Fibroblast of lung (primary cell): ENCODE measurements around the gene HMGB2. TPM values are rescaled to one million over a fixed set of nuclear protein-coding genes. Genes with fewer than 3 reads are reported as not detected.

Experiments
- DNase-seq, 2 donors: peaks; one replicate each; pipeline versions ENCODE4 v3.0.0 to v3.0.0-alpha.2; 2010; ENCODE audit warnings: low read depth in 2 of 2
- H2AFZ ChIP-seq: 2 replicates; pipeline ENCODE4 v1.5.1; 2012; ENCODE audit warnings: low read length, control low read depth, inconsistent platforms
- H3K27ac ChIP-seq: 2 replicates; pipeline ENCODE4 v1.5.1; 2011; ENCODE audit warnings: low read length, control low read depth; ENCODE audit not compliant: insufficient read depth
- H3K27me3 ChIP-seq: 2 replicates; pipeline ENCODE4 v1.5.1; 2011; ENCODE audit warnings: mild to moderate bottlenecking, low read length; ENCODE audit not compliant: control insufficient read depth, insufficient read depth
- H3K36me3 ChIP-seq: 2 replicates; pipeline ENCODE4 v1.5.1; 2011; ENCODE audit warnings: low read length; ENCODE audit not compliant: control insufficient read depth, insufficient read depth
- H3K4me1 ChIP-seq: 2 replicates; pipeline ENCODE4 v1.5.1; 2011; ENCODE audit warnings: low read length; ENCODE audit not compliant: control insufficient read depth, insufficient read depth; ENCODE audit errors: extremely low read depth
- H3K4me2 ChIP-seq: 2 replicates; pipeline ENCODE4 v1.5.1; 2011; ENCODE audit warnings: low read length, control low read depth; ENCODE audit not compliant: insufficient read depth; ENCODE audit errors: extremely low read depth
- H3K4me3 ChIP-seq, 4 experiments: fragments of 200-600 bp in 1 of 4; sonication (generic) in 1 of 4; replicated peaks in 1 of 4; 2 replicates each; pipeline ENCODE4 v1.5.1; 2011 to 2016; ENCODE audit warnings: low read length in 4 of 4, low read depth in 3 of 4, mild to moderate bottlenecking in 3 of 4, control low read depth in 2 of 4, inconsistent platforms in 1 of 4, mixed read lengths in 1 of 4; ENCODE audit not compliant: insufficient read depth in 1 of 4; ENCODE audit errors: control extremely low read depth in 1 of 4
- H3K79me2 ChIP-seq: 2 replicates; pipeline ENCODE4 v1.5.1; 2012; ENCODE audit warnings: mild to moderate bottlenecking, low read length, inconsistent platforms; ENCODE audit not compliant: control insufficient read depth, insufficient read depth
- H3K9ac ChIP-seq: 2 replicates; pipeline ENCODE4 v1.5.1; 2011; ENCODE audit warnings: mild to moderate bottlenecking, low read length, control low read depth; ENCODE audit not compliant: insufficient read depth
- H3K9me3 ChIP-seq: 2 replicates; pipeline ENCODE4 v1.5.1; 2012; ENCODE audit warnings: low read depth, low read length; ENCODE audit not compliant: control insufficient read depth, insufficient read depth
- H4K20me1 ChIP-seq: 2 replicates; pipeline ENCODE4 v1.5.1; 2011; ENCODE audit warnings: low read length; ENCODE audit not compliant: control insufficient read depth, insufficient read depth; ENCODE audit errors: extremely low read depth
- EZH2 ChIP-seq: IDR thresholded peaks from 2 replicates; pipeline ENCODE4 v1.5.1; 2012; ENCODE audit warnings: low read length, control low read depth, mild to moderate bottlenecking; ENCODE audit errors: missing control alignments
- polyA plus RNA-seq, 2 donors: library from polyadenylated mRNA; depleted of rRNA in 1 of 2; stranded (reverse) in 1 of 2; unstranded in 1 of 2; fragments of >200 nt; gene quantifications; 2 replicates each; pipeline ENCODE4 v1.2.1, GENCODE V29; 2011 to 2012; ENCODE audit warnings: missing spikeins in 1 of 2
- total RNA-seq: library from RNA; depleted of rRNA; stranded (reverse); fragments of >200 nt; gene quantifications from 2 replicates; pipeline ENCODE4 v1.2.1, GENCODE V29; 2014
- TF ChIP-seq, protein P1 (sequence below), 2 donors: IDR thresholded peaks in 1 of 2; conservative IDR thresholded peaks in 1 of 2; 1 replicate in 1 of 2; 2 replicates in 1 of 2; pipeline ENCODE4 v1.5.1; 2011 to 2012; ENCODE audit warnings: low read length in 2 of 2, control low read depth in 1 of 2, inconsistent platforms in 1 of 2, low read depth in 1 of 2, mild to moderate bottlenecking in 1 of 2

Gene HMGB2
- total and polyA plus RNA-seq, 2 donors (not counting 1 experiment from before 2014, with no cell fraction given): 123 to 183 TPM

DNA sequence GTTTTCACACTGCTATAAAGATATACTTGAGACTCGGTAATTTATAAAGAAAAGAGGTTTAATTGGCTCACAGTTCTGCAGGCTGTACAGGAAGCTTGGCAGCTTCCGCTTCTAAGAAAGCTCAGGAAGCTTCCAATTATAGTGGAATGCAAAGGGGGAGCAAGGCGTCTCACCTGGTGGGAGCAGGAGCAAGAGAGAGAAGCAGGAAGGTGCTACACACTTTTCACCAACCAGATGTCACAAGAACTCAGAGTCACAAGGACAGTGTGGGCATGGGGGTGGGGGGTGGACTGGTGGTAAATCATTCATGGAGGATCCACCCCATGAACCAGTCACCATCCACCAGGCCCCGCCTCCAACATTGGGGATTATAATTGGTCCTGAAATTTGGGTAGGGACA is 22.8 kb downstream of the HMGB2 start:
- TF ChIP-seq EZH2: no peak
- TF ChIP-seq, protein P1, sequence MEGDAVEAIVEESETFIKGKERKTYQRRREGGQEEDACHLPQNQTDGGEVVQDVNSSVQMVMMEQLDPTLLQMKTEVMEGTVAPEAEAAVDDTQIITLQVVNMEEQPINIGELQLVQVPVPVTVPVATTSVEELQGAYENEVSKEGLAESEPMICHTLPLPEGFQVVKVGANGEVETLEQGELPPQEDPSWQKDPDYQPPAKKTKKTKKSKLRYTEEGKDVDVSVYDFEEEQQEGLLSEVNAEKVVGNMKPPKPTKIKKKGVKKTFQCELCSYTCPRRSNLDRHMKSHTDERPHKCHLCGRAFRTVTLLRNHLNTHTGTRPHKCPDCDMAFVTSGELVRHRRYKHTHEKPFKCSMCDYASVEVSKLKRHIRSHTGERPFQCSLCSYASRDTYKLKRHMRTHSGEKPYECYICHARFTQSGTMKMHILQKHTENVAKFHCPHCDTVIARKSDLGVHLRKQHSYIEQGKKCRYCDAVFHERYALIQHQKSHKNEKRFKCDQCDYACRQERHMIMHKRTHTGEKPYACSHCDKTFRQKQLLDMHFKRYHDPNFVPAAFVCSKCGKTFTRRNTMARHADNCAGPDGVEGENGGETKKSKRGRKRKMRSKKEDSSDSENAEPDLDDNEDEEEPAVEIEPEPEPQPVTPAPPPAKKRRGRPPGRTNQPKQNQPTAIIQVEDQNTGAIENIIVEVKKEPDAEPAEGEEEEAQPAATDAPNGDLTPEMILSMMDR (conservative IDR thresholded peaks at IDR 0.05 in 1 of 2, IDR thresholded peaks at IDR 0.05 in 1 of 2; ENCODE audit: low read depth in 1 of 2, low read length in 2 of 2): no peak
- no peak overlapping the region for H3K27ac ChIP-seq
- no peak overlapping the region for H3K4me2 ChIP-seq
- H2AFZ ChIP-seq: no peak overlapping the region
- no peaks in the 10 kb centered on the region for H4K20me1 ChIP-seq
- H3K27me3 ChIP-seq: no peaks in the 10 kb centered on the region
- H3K36me3 ChIP-seq: peaks cover 2% of the 10 kb centered on the region
- no peak for DNase-seq
- H3K9me3 ChIP-seq: no peaks in the 10 kb centered on the region
- H3K9ac ChIP-seq: no peak overlapping the region
- no peaks in the 10 kb centered on the region for H3K79me2 ChIP-seq
- no peak overlapping the region for H3K4me3 ChIP-seq
- no peaks in the 10 kb centered on the region for H3K4me1 ChIP-seq

DNA sequence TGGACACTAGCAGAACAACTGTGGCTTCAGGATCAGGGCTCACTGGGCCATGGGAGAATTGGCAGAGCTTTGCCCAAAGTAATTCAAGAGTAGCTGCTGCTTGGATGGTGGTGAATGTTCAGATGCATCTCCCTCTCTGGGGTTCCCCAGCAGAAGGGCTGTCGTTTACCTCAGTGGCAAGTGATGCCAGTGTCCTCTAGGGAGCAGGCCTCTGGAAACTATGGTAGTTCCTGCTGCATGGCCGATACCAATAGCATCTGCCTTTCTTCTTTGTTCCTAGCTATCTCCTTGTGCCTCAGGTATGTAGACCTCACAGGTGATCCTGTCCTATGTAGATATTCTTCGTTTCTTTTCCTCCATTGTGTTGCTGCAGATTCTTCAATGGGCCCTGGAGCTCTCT is 26.4 kb downstream of the HMGB2 start:
- Histone ChIP-seq H3K36me3 (peaks cover 2% of the 10 kb centered on the region), H3K4me1 (no peaks in the 10 kb centered on the region), H3K4me3 (no peak overlapping the region), H3K27me3 (no peaks in the 10 kb centered on the region), H3K4me2 (no peak overlapping the region), H2AFZ (no peak overlapping the region), H3K79me2 (no peaks in the 10 kb centered on the region), H4K20me1 (no peaks in the 10 kb centered on the region), H3K9ac (no peak overlapping the region), H3K9me3 (no peaks in the 10 kb centered on the region), H3K27ac (no peak overlapping the region)
- TF ChIP-seq EZH2: no peak
- TF ChIP-seq, protein P1 (conservative IDR thresholded peaks at IDR 0.05 in 1 of 2, IDR thresholded peaks at IDR 0.05 in 1 of 2; ENCODE audit: low read depth in 1 of 2, low read length in 2 of 2): no peak
- DNase-seq: no peak

- Histone ChIP-seq H3K27me3 (no peaks in the 10 kb centered on the region), H3K4me1 (no peaks in the 10 kb centered on the region), H3K9me3 (no peaks in the 10 kb centered on the region), H3K79me2 (no peaks in the 10 kb centered on the region), H3K36me3 (no peaks in the 10 kb centered on the region), H4K20me1 (no peaks in the 10 kb centered on the region), H3K9ac (no peak overlapping the region), H3K4me2 (no peak overlapping the region), H3K4me3 (no peak overlapping the region), H2AFZ (no peak overlapping the region), H3K27ac (no peak overlapping the region)
- peak; percentile 51 to 82 for DNase-seq
- TF ChIP-seq EZH2: no peak
- TF ChIP-seq, protein P1 (conservative IDR thresholded peaks at IDR 0.05 in 1 of 2, IDR thresholded peaks at IDR 0.05 in 1 of 2; ENCODE audit: low read depth in 1 of 2, low read length in 2 of 2): peak; percentile 49 to 70
Observed at GRCh38 chr4:173301518-173302201, 32.5 kb downstream of the HMGB2 start.
